Activated CD4-positive, CD25-positive, alpha-beta regulatory T cell (primary cell): ENCODE measurements around the gene FCRLA.
"Not testable (repeated sequence)": the region's sequence is repeated elsewhere in the genome, so short reads cannot be mapped to it uniquely, and the experiment has no call there.

Experiments used
- DNase-seq, 4 experiments: peaks; one replicate each; lab custom pipeline; 2025; lab: John Stamatoyannopoulos, UW

FCRLA gene

GRCh38 chr1:161705537-161705936 lies 1.5 kb upstream of the FCRLA start:
- no peak for DNase-seq

GRCh38 chr1:161706113-161706481 lies 932 bp upstream of the FCRLA start:
- DNase-seq = no peak

- DNase-seq = no peak
Measured at GRCh38 chr1:161707503-161707902, 474 bp downstream of the FCRLA start.

- no peak for DNase-seq
Measured at GRCh38 chr1:161709373-161709772, 2.3 kb downstream of the FCRLA start.

GRCh38 chr1:161710560-161710959 lies 3.5 kb downstream of the FCRLA start:
- no peak for DNase-seq

- DNase-seq = no peak
Measured at GRCh38 chr1:161718559-161719324, 11.7 kb downstream of the FCRLA start.

GRCh38 chr1:161719325-161719611 lies 12.2 kb downstream of the FCRLA start:
- no peak for DNase-seq

- DNase-seq = no peak
Measured at GRCh38 chr1:161720422-161720821, 13.4 kb downstream of the FCRLA start.

- DNase-seq = no peak
Measured at GRCh38 chr1:161720956-161721737, 14.1 kb downstream of the FCRLA start, which contains the start of gene FCRLB. FCRLB (plus strand) TSS chr1:161721544; CDS start chr1:161722673, 1,129 bp downstream.

- DNase-seq = no peak
Measured at GRCh38 chr1:161721738-161722343, 14.8 kb downstream of the FCRLA start.

- DNase-seq = no peak
Measured at GRCh38 chr1:161722406-161722805, 15.4 kb downstream of the FCRLA start.

GRCh38 chr1:161723459-161724141 lies 16.6 kb downstream of the FCRLA start:
- no peak for DNase-seq

- not testable (repeated sequence) for DNase-seq
Measured at GRCh38 chr1:161725258-161725907, 18.4 kb downstream of the FCRLA start.

GRCh38 chr1:161725908-161726472 lies 19.0 kb downstream of the FCRLA start:
- peak in 2 of 4 experiments; percentile 5 to 11 for DNase-seq

GRCh38 chr1:161726473-161727255 lies 19.6 kb downstream of the FCRLA start:
- peak; percentile 21 to 52 (median 33) for DNase-seq

GRCh38 chr1:161727256-161727924 lies 20.4 kb downstream of the FCRLA start:
- DNase-seq = no peak

GRCh38 chr1:161728376-161729226 lies 21.6 kb downstream of the FCRLA start:
- DNase-seq = no peak

GRCh38 chr1:161730050-161730564 lies 23.1 kb downstream of the FCRLA start:
- DNase-seq = no peak

GRCh38 chr1:161731241-161731640 lies 24.2 kb downstream of the FCRLA start:
- no peak for DNase-seq
